WTC11 (cell line): ENCODE measurements around the gene RHBG.

Source experiments
- FOXK1 ChIP-seq: sonication (generic); formaldehyde crosslinking; IDR thresholded peaks from 2 replicates; pipeline ENCODE4 v1.8.0; 2022; ENCODE audit warnings: mild to moderate bottlenecking, moderate library complexity, missing genetic modification reagents
- NR3C1 ChIP-seq: sonication (generic); formaldehyde crosslinking; conservative IDR thresholded peaks from 2 replicates; pipeline ENCODE4 v1.8.1; 2023; ENCODE audit warnings: low read depth, mild to moderate bottlenecking, missing genetic modification reagents
- SP1 ChIP-seq: sonication (generic); formaldehyde crosslinking; conservative IDR thresholded peaks from 2 replicates; pipeline ENCODE4 v1.8.1; 2022; ENCODE audit warnings: missing genetic modification reagents
- TCF7 ChIP-seq: sonication (generic); formaldehyde crosslinking; IDR thresholded peaks from 2 replicates; pipeline ENCODE4 v1.8.0; 2022; ENCODE audit warnings: mild to moderate bottlenecking, low read depth, missing genetic modification reagents, moderate library complexity
- TEAD1 ChIP-seq: sonication (generic); formaldehyde crosslinking; IDR thresholded peaks from 2 replicates; pipeline ENCODE4 v1.8.0; 2022; ENCODE audit warnings: mild to moderate bottlenecking, missing genetic modification reagents
- ZNF416 ChIP-seq: fragments of 250-450 bp; sonication (Bioruptor Pico); IDR thresholded peaks from 2 replicates; pipeline ENCODE4 v1.9.0; 2021; ENCODE audit warnings: mild to moderate bottlenecking, inconsistent platforms
- ZNF671 ChIP-seq: fragments of 250-450 bp; sonication (Bioruptor Pico); IDR thresholded peaks from 2 replicates; pipeline ENCODE4 v1.8.0; 2021; ENCODE audit warnings: mild to moderate bottlenecking
- TF ChIP-seq, protein P1 (sequence below): fragments of 250-450 bp; sonication (Bioruptor Pico); IDR thresholded peaks from 2 replicates; pipeline ENCODE4 v1.9.0; 2021; ENCODE audit warnings: mild to moderate bottlenecking, borderline replicate concordance
- TF ChIP-seq, protein P2 (sequence below): fragments of 200-600 bp; IDR thresholded peaks from 2 replicates; pipeline ENCODE4 v1.8.0; 2022; ENCODE audit warnings: antibody characterized with exemption
- TF ChIP-seq, protein P3 (sequence below): fragments of 250-450 bp; sonication (Bioruptor Pico); IDR thresholded peaks from 2 replicates; pipeline ENCODE4 v1.9.0; 2021; ENCODE audit warnings: moderate library complexity, mild to moderate bottlenecking, inconsistent platforms, borderline replicate concordance

DNA sequence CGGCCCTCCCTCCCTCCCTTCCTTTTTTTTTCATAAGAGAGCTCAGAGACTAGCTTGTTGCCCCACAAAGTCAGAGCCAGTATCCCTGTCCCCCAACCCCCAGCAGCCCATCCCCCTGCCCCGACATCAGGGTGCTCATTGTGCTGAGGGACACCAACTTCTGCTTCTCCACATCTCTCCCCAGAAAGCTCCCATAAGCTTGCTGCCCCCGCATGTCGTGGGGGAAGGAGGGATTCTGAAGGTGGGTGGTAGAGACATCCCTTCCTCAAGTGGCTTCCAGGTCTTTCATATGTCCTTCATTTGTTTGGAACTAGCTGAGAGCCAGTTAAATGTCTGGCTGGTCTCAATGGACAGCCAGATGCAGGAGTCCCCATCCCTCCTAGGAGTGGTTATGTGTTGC, 41.2 kb downstream of the RHBG start:
- TF ChIP-seq, protein P1, sequence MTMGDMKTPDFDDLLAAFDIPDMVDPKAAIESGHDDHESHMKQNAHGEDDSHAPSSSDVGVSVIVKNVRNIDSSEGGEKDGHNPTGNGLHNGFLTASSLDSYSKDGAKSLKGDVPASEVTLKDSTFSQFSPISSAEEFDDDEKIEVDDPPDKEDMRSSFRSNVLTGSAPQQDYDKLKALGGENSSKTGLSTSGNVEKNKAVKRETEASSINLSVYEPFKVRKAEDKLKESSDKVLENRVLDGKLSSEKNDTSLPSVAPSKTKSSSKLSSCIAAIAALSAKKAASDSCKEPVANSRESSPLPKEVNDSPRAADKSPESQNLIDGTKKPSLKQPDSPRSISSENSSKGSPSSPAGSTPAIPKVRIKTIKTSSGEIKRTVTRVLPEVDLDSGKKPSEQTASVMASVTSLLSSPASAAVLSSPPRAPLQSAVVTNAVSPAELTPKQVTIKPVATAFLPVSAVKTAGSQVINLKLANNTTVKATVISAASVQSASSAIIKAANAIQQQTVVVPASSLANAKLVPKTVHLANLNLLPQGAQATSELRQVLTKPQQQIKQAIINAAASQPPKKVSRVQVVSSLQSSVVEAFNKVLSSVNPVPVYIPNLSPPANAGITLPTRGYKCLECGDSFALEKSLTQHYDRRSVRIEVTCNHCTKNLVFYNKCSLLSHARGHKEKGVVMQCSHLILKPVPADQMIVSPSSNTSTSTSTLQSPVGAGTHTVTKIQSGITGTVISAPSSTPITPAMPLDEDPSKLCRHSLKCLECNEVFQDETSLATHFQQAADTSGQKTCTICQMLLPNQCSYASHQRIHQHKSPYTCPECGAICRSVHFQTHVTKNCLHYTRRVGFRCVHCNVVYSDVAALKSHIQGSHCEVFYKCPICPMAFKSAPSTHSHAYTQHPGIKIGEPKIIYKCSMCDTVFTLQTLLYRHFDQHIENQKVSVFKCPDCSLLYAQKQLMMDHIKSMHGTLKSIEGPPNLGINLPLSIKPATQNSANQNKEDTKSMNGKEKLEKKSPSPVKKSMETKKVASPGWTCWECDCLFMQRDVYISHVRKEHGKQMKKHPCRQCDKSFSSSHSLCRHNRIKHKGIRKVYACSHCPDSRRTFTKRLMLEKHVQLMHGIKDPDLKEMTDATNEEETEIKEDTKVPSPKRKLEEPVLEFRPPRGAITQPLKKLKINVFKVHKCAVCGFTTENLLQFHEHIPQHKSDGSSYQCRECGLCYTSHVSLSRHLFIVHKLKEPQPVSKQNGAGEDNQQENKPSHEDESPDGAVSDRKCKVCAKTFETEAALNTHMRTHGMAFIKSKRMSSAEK = no peak
- TF ChIP-seq FOXK1 (CRISPR knock-in tag) (no peak), TCF7 (CRISPR knock-in tag) (no peak), NR3C1 (CRISPR knock-in tag) (no peak), ZNF416 (CRISPR knock-in tag) (no peak), ZNF671 (CRISPR knock-in tag) (no peak), TEAD1 (CRISPR knock-in tag) (no peak), SP1 (CRISPR knock-in tag) (no peak)
- TF ChIP-seq, protein P2, sequence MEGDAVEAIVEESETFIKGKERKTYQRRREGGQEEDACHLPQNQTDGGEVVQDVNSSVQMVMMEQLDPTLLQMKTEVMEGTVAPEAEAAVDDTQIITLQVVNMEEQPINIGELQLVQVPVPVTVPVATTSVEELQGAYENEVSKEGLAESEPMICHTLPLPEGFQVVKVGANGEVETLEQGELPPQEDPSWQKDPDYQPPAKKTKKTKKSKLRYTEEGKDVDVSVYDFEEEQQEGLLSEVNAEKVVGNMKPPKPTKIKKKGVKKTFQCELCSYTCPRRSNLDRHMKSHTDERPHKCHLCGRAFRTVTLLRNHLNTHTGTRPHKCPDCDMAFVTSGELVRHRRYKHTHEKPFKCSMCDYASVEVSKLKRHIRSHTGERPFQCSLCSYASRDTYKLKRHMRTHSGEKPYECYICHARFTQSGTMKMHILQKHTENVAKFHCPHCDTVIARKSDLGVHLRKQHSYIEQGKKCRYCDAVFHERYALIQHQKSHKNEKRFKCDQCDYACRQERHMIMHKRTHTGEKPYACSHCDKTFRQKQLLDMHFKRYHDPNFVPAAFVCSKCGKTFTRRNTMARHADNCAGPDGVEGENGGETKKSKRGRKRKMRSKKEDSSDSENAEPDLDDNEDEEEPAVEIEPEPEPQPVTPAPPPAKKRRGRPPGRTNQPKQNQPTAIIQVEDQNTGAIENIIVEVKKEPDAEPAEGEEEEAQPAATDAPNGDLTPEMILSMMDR = no peak
- TF ChIP-seq, protein P3, sequence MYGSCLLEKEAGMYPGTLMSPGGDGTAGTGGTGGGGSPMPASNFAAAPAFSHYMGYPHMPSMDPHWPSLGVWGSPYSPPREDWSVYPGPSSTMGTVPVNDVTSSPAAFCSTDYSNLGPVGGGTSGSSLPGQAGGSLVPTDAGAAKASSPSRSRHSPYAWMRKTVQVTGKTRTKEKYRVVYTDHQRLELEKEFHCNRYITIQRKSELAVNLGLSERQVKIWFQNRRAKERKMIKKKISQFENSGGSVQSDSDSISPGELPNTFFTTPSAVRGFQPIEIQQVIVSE (CRISPR knock-in tag) = no peak
